Measurements from ENCODE around the gene FNDC4. TPM values are rescaled to one million over a fixed set of nuclear protein-coding genes. Genes with fewer than 3 reads are reported as not detected.

The FNDC4 gene
- total and polyA plus RNA-seq, 2 of the 8 experiments (the other 6 are each of a cell fraction or from before 2014, with no cell fraction given), result 14.1 to 14.7 TPM

GRCh38 chr2:27506587-27506986 lies 11.6 kb upstream of the FNDC4 start (continued):
- no peak for TF ChIP-seq SAP30 (IDR thresholded peaks at IDR 0.05; ENCODE audit: insufficient read depth, insufficient replicate concordance, low read length)
- no peak for TF ChIP-seq CEBPB (IDR thresholded peaks at IDR 0.05; ENCODE audit: low read depth, low read length)
- TF ChIP-seq, protein P1, sequence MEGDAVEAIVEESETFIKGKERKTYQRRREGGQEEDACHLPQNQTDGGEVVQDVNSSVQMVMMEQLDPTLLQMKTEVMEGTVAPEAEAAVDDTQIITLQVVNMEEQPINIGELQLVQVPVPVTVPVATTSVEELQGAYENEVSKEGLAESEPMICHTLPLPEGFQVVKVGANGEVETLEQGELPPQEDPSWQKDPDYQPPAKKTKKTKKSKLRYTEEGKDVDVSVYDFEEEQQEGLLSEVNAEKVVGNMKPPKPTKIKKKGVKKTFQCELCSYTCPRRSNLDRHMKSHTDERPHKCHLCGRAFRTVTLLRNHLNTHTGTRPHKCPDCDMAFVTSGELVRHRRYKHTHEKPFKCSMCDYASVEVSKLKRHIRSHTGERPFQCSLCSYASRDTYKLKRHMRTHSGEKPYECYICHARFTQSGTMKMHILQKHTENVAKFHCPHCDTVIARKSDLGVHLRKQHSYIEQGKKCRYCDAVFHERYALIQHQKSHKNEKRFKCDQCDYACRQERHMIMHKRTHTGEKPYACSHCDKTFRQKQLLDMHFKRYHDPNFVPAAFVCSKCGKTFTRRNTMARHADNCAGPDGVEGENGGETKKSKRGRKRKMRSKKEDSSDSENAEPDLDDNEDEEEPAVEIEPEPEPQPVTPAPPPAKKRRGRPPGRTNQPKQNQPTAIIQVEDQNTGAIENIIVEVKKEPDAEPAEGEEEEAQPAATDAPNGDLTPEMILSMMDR (IDR thresholded peaks at IDR 0.05; ENCODE audit: control extremely low read depth in 1 of 3, insufficient read depth in 1 of 3, low read depth in 1 of 3, low read length in 3 of 3), result no peak
- TF ChIP-seq CBX5 (IDR thresholded peaks at IDR 0.05; ENCODE audit: low read depth, low read length), result no peak
- TF ChIP-seq RAD21 (IDR thresholded peaks at IDR 0.05 in 1 of 2, conservative IDR thresholded peaks at IDR 0.05 in 1 of 2; ENCODE audit: low read depth in 2 of 2, low read length in 2 of 2), result no peak
